ENCODE measurements around the gene FUT3. TPM values are rescaled to one million over a fixed set of nuclear protein-coding genes. Genes with fewer than 3 reads are reported as not detected.

Gene FUT3
- total RNA-seq, 1 donor from 2014 or later = 0.30 TPM

GRCh38 chr19:5823579-5824281 lies 27.5 kb downstream of the FUT3 start:
- DNase-seq = no peak

GRCh38 chr19:5822181-5822844 lies 28.9 kb downstream of the FUT3 start:
- no peak for DNase-seq

- DNase-seq = no peak
Measured at GRCh38 chr19:5821521-5822180, 29.6 kb downstream of the FUT3 start.

- no peak for DNase-seq
Measured at GRCh38 chr19:5820785-5821184, 30.5 kb downstream of the FUT3 start.

GRCh38 chr19:5818594-5818993 lies 32.7 kb downstream of the FUT3 start:
- DNase-seq = no peak

- no peak for DNase-seq
Measured at GRCh38 chr19:5817218-5817617, 34.0 kb downstream of the FUT3 start.

GRCh38 chr19:5814852-5815246 lies 36.4 kb downstream of the FUT3 start:
- no peak for DNase-seq

- no peak for DNase-seq
Measured at GRCh38 chr19:5814123-5814851, 37.0 kb downstream of the FUT3 start.

GRCh38 chr19:5811117-5811516 lies 40.1 kb downstream of the FUT3 start:
- DNase-seq = no peak

GRCh38 chr19:5809469-5809868 lies 41.8 kb downstream of the FUT3 start:
- DNase-seq = no peak

- DNase-seq = no peak
Measured at GRCh38 chr19:5809053-5809452, 42.2 kb downstream of the FUT3 start.

GRCh38 chr19:5808120-5808816 lies 43.0 kb downstream of the FUT3 start:
- DNase-seq = no peak

- no peak for DNase-seq
Measured at GRCh38 chr19:5806905-5807304, 44.3 kb downstream of the FUT3 start.

GRCh38 chr19:5806133-5806489 lies 45.1 kb downstream of the FUT3 start:
- DNase-seq = no peak

- DNase-seq = no peak
Measured at GRCh38 chr19:5805462-5806132, 45.7 kb downstream of the FUT3 start.

- DNase-seq = no peak
Measured at GRCh38 chr19:5804516-5805461, 46.5 kb downstream of the FUT3 start, which contains the start of gene NRTN. Gene NRTN, plus strand, starts transcription at chr19:5805067. Its CDS starts 19,099 bp downstream, at chr19:5824166.

- peak; percentile 92 for DNase-seq
Measured at GRCh38 chr19:5803752-5804515, 47.3 kb downstream of the FUT3 start.

GRCh38 chr19:5803441-5803751 lies 47.9 kb downstream of the FUT3 start:
- no peak for DNase-seq

GRCh38 chr19:5801796-5802619 lies 49.2 kb downstream of the FUT3 start:
- DNase-seq = peak; percentile 84
